Glomerular endothelial cell (primary cell): ENCODE results near the gene CERS1. TPM values are rescaled to one million over a fixed set of nuclear protein-coding genes. Genes with fewer than 3 reads are reported as not detected.

Source experiments
- DNase-seq: peaks from one replicate; pipeline ENCODE4 v3.0.0-alpha.2; 2011; ENCODE audit warnings: low read depth, low spot score; ENCODE audit errors: extremely low read depth
- total RNA-seq: library from RNA; depleted of rRNA; stranded (reverse); fragments of >200 nt; gene quantifications from 2 replicates; pipeline ENCODE4 v1.2.3, GENCODE V29; 2015

CERS1 gene
- total RNA-seq: 10.9 and 12.3 TPM in 2 replicates

DNA sequence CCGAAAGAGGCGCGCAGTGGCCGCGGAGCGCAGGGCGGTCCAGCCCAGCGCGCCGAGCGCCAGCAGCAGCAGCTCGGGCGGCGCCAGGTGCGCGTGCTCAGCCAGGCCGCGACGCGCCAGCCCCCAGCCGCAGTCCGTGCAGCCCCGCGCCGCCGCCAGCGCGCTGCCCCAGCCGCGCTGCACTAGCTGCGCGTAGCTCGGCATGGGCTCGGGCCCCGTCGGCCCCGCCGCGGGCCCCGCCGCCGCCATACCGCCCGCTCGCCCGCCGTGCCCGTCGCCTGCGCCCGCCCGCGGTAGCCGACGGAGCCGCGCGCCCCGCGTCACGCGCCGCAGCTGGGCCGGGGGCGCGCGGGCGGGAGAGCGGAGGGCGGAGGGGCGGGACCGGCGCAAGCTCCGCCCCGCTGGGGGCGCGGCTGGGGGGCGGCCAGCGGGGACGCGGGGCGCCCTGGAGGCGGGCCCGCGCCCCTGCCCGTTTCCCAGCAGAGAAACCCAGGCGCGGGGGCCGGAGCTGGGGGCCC lies at the start of gene CERS1:
Gene CERS1, minus strand, starts transcription at position 335 of the 518 bp plus-strand sequence. Its CDS starts 86 bp downstream, at position 249.
- no peak for DNase-seq

GRCh38 chr19:18945297-18945696 lies 49.3 kb upstream of the CERS1 start:
- no peak for DNase-seq

GRCh38 chr19:18943465-18943864 lies 47.5 kb upstream of the CERS1 start:
- no peak for DNase-seq

DNA sequence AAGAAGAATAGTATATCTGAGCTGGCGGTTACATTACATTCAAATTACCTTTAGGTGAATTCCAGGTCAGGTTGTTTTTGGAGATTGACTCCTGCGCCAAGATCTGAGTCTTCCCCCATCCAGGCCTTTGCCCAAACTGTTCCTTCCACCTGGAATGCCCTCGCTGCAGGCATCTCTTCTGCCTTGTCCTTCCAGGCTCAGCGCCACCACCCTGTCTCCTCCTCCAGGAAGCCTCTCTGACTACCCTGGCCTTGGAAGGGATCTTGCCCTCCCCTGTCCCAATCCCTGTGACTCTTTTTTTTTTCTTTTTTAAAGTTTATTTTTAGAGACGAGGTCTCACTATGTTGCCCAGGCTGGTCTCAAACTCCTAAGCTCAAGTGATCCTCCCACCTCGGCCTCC lies 46.7 kb upstream of the CERS1 start:
- DNase-seq: no peak

GRCh38 chr19:18941628-18942354 lies 45.8 kb upstream of the CERS1 start:
- DNase-seq: no peak

GRCh38 chr19:18940769-18941627 lies 45.0 kb upstream of the CERS1 start, which contains the start of gene HOMER3:
Gene HOMER3 (minus strand): TSS chr19:18941217. CDS start chr19:18938982, 2,235 bp downstream.
- no peak for DNase-seq

- no peak for DNase-seq
These were observed 44.2 kb upstream of the CERS1 start for GRCh38 chr19:18939922-18940768.

GRCh38 chr19:18939163-18939562 lies 43.2 kb upstream of the CERS1 start:
- no peak for DNase-seq

GRCh38 chr19:18933297-18933696 lies 37.3 kb upstream of the CERS1 start:
- DNase-seq: no peak

DNA sequence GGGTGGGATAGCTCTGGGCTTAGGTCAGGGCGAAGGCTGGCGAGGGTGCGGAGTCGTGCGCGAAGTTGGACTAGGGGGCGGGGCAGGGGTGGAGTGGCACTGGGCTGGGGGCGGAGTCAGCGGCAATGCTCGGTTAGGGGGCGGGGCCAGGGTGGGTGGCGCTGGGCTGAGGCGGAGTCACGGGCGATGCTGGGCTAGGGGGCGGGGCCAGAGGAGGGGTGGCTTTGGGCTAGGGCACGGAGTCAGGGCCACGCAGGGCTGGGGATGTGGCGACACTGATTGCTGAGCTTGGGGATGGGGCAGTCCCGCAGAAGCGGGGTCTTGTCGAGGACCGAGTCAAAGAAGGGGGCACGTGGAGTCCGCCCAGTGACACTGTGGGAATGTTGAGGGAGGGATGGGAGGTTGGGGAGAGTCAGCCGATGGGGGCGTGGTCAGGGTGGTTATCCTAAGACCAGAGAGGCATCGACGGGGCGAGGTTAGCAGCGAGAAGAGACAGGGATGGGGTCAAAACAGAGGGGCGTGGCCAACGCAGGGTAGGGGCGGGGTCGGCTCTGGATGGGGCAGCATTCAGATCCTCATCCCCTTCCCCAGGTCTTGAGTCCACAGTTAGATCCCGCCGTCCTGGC lies 36.4 kb upstream of the CERS1 start:
- no peak for DNase-seq

- no peak for DNase-seq
These were observed 35.6 kb upstream of the CERS1 start for GRCh38 chr19:18931316-18932162.

- no peak for DNase-seq
These were observed 33.4 kb upstream of the CERS1 start for GRCh38 chr19:18929311-18929710.

- DNase-seq: no peak
These were observed 32.3 kb upstream of the CERS1 start for GRCh38 chr19:18928018-18928805.

GRCh38 chr19:18924684-18925213 lies 28.8 kb upstream of the CERS1 start:
- no peak for DNase-seq

GRCh38 chr19:18922228-18922985 lies 26.4 kb upstream of the CERS1 start:
- DNase-seq: no peak

DNA sequence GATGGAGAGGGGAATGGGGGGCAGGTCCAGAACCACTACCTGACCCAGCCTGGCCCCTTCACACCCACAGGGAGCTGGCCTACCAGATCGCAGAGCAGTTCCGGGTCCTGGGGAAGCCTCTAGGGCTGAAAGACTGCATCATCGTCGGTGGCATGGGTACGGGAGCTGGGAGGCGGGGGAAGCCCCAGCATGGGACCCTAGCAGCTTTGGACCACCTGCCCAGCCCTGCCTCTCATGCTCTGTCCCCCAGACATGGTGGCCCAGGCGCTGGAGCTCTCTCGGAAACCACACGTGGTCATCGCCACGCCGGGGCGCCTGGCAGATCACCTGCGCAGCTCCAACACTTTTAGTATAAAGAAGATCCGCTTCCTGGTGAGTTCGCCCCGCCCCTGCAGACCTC lies 25.6 kb upstream of the CERS1 start:
- no peak for DNase-seq

- no peak for DNase-seq
These were observed 24.4 kb upstream of the CERS1 start for GRCh38 chr19:18920400-18920799.

- DNase-seq: no peak
These were observed 23.9 kb upstream of the CERS1 start for GRCh38 chr19:18919900-18920214.
